A549 (cell line): Measurements from ENCODE around the gene AMPD3.

ENCODE experiments used
- MAX ChIP-seq: IDR thresholded peaks from 2 replicates; pipeline ENCODE4 v1.6.1; 2012
- POLR2A ChIP-seq: IDR thresholded peaks from 2 replicates; pipeline ENCODE4 v1.6.1; 2012; ENCODE audit warnings: mild to moderate bottlenecking, low read length
- RAD21 ChIP-seq, 2 experiments: fragments of >200 bp in 1 of 2; sonication (Bioruptor Twin) in 1 of 2; formaldehyde crosslinking in 1 of 2; IDR thresholded peaks in 1 of 2; conservative IDR thresholded peaks in 1 of 2; 2 replicates in 1 of 2; 3 replicates in 1 of 2; pipeline ENCODE4 v1.6.1; 2012 to 2018; ENCODE audit warnings: inconsistent platforms in 1 of 2
- TF ChIP-seq, protein P1 (sequence below): fragments of 450-650 bp; IDR thresholded peaks from 2 replicates; pipeline ENCODE4 v1.6.1; 2014; ENCODE audit warnings: antibody characterized with exemption

GRCh38 chr11:10439351-10439750, 15.7 kb upstream of the AMPD3 start:
- no peak for TF ChIP-seq RAD21 (conservative IDR thresholded peaks at IDR 0.05 in 1 of 2, IDR thresholded peaks at IDR 0.05 in 1 of 2)
- no peak for TF ChIP-seq MAX
- TF ChIP-seq, protein P1, sequence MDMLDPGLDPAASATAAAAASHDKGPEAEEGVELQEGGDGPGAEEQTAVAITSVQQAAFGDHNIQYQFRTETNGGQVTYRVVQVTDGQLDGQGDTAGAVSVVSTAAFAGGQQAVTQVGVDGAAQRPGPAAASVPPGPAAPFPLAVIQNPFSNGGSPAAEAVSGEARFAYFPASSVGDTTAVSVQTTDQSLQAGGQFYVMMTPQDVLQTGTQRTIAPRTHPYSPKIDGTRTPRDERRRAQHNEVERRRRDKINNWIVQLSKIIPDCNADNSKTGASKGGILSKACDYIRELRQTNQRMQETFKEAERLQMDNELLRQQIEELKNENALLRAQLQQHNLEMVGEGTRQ, result no peak
- no peak for TF ChIP-seq POLR2A
